Cardiac muscle cell (in vitro differentiated cells and primary cell): ENCODE measurements around the gene HK2. TPM values are rescaled to one million over a fixed set of nuclear protein-coding genes. Genes with fewer than 3 reads are reported as not detected.
A peak's percentile ranks its signal among the peaks of the same experiment; 100 is the strongest.
"Not testable (repeated sequence)": the region's sequence is repeated elsewhere in the genome, so short reads cannot be mapped to it uniquely, and the experiment has no call there.

Experiments used
- DNase-seq, 2 donors: peaks; one replicate each; pipeline versions ENCODE4 v3.0.0 to v3.0.0-alpha.2; 2010 to 2017; ENCODE audit warnings: low read depth in 1 of 2, low spot score in 1 of 2
- H3K27ac ChIP-seq: fragments of 200-600 bp; sonication (generic); 2 replicates; pipeline ENCODE4 v1.5.1; 2016
- H3K27me3 ChIP-seq: fragments of 200-600 bp; sonication (generic); 2 replicates; pipeline ENCODE4 v1.6.0; 2016; ENCODE audit warnings: control low read depth
- H3K36me3 ChIP-seq: fragments of 200-600 bp; sonication (generic); 2 replicates; pipeline ENCODE4 v1.5.1; 2016; ENCODE audit warnings: control low read depth
- H3K4me1 ChIP-seq: fragments of 200-600 bp; sonication (generic); 2 replicates; pipeline ENCODE4 v1.8.1; 2017; ENCODE audit warnings: low read depth, mild to moderate bottlenecking, mixed run types
- H3K4me3 ChIP-seq: fragments of 200-600 bp; sonication (generic); 2 replicates; pipeline ENCODE4 v1.5.1; 2016; ENCODE audit warnings: mild to moderate bottlenecking
- H3K9me3 ChIP-seq: fragments of 200-600 bp; sonication (generic); 2 replicates; pipeline ENCODE4 v1.5.1; 2017; ENCODE audit warnings: low read depth, mild to moderate bottlenecking, control low read depth
- CTCF ChIP-seq: IDR thresholded peaks from 2 replicates; pipeline ENCODE4 v1.5.1; 2012; ENCODE audit warnings: low read depth, mild to moderate bottlenecking, low read length
- polyA plus RNA-seq: library from polyadenylated mRNA; unstranded; fragments of >200 nt; fragmentation: Nextera tagmentation; extraction: Ambion mirVana; gene quantifications from 2 replicates; pipeline ENCODE4 v1.2.1, GENCODE V29; 2016
- total RNA-seq: library from RNA; depleted of rRNA; stranded (reverse); fragments of >200 nt; gene quantifications from 2 replicates; pipeline ENCODE4 v1.2.3, GENCODE V29; 2016

Gene HK2
- total and polyA plus RNA-seq, 2 experiments from 2014 or later: 77.3 to 127 TPM

GRCh38 chr2:74854401-74854800, 20.5 kb downstream of the HK2 start:
- no peak for TF ChIP-seq CTCF
- H3K27me3 ChIP-seq: no peaks in the 10 kb centered on the region
- no peaks in the 10 kb centered on the region for H3K9me3 ChIP-seq
- H3K4me3 ChIP-seq: no peak overlapping the region
- H3K4me1 ChIP-seq: peaks cover 67% of the 10 kb centered on the region
- peak overlapping the region; percentile 89 for H3K27ac ChIP-seq
- no peak for DNase-seq
- H3K36me3 ChIP-seq: peaks cover 13% of the 10 kb centered on the region

- H3K9me3 ChIP-seq, H3K27me3 ChIP-seq, DNase-seq, H3K4me3 ChIP-seq: not testable (repeated sequence)
- Histone ChIP-seq H3K27ac (peak overlapping the region; percentile 89), H3K4me1 (peaks cover 62% of the 10 kb centered on the region), H3K36me3 (peaks cover 13% of the 10 kb centered on the region)
Measured at GRCh38 chr2:74855114-74855707, 21.3 kb downstream of the HK2 start.

GRCh38 chr2:74856004-74856578, 22.2 kb downstream of the HK2 start:
- Histone ChIP-seq H3K27ac (peak overlapping the region; percentile 89), H3K4me3 (no peak overlapping the region), H3K4me1 (peaks cover 54% of the 10 kb centered on the region), H3K9me3 (no peaks in the 10 kb centered on the region), H3K27me3 (no peaks in the 10 kb centered on the region), H3K36me3 (peaks cover 13% of the 10 kb centered on the region)
- no peak for TF ChIP-seq CTCF
- DNase-seq: peak in 1 of 2 donors; percentile 61

- no peak for TF ChIP-seq CTCF
- Histone ChIP-seq H3K27ac (peak overlapping the region; percentile 89), H3K27me3 (no peaks in the 10 kb centered on the region), H3K9me3 (no peaks in the 10 kb centered on the region), H3K4me1 (peaks cover 49% of the 10 kb centered on the region), H3K4me3 (no peak overlapping the region), H3K36me3 (peaks cover 13% of the 10 kb centered on the region)
- DNase-seq: no peak
Measured at GRCh38 chr2:74856599-74856998, 22.7 kb downstream of the HK2 start.

- no peak for TF ChIP-seq CTCF
- no peak for DNase-seq
- H3K27me3 ChIP-seq: no peaks in the 10 kb centered on the region
- peaks cover 13% of the 10 kb centered on the region for H3K36me3 ChIP-seq
- peaks cover 47% of the 10 kb centered on the region for H3K4me1 ChIP-seq
- H3K9me3 ChIP-seq: no peaks in the 10 kb centered on the region
- peak overlapping the region; percentile 89 for H3K27ac ChIP-seq
- no peak overlapping the region for H3K4me3 ChIP-seq
Measured at GRCh38 chr2:74857215-74857614, 23.3 kb downstream of the HK2 start.

GRCh38 chr2:74857725-74858124, 23.8 kb downstream of the HK2 start:
- Histone ChIP-seq H3K4me1 (peaks cover 48% of the 10 kb centered on the region), H3K9me3 (no peaks in the 10 kb centered on the region)
- TF ChIP-seq CTCF: no peak

More at GRCh38 chr2:74857725-74858124, 23.8 kb downstream of the HK2 start:
- no peak overlapping the region for H3K4me3 ChIP-seq
- H3K36me3 ChIP-seq: peaks cover 13% of the 10 kb centered on the region
- DNase-seq: no peak
- no peaks in the 10 kb centered on the region for H3K27me3 ChIP-seq
- H3K27ac ChIP-seq: peak overlapping the region; percentile 89
